ENCODE measurements around the gene ADGRG3. TPM values are rescaled to one million over a fixed set of nuclear protein-coding genes. Genes with fewer than 3 reads are reported as not detected.

ADGRG3 gene
- total and polyA plus RNA-seq, 2 of the 8 experiments (the other 6 are each of a cell fraction or from before 2014, with no cell fraction given), result 0.28 to 0.98 TPM

DNA sequence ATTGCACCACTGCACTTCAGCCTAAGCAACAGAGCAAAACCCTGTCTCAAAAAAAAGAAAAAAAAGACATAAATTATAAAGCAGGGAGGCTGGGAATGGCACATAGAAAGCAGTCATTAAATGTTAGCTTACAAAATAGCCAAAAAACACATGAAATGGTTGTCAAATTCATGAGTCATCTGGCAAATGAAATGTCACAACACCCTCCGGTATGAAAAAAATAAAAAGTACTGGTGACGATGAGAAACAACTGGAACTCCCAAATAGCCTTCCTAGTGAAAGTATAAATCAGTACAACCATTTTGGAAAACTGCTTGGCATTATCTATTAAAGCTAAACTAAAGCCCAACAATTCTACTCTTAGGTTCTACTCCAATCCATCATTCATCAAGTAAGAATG lies 63.9 kb downstream of the ADGRG3 start:
- Histone ChIP-seq H4K5ac (ENCODE audit: insufficient read length, low read depth, low read length) (no peak overlapping the region), H3K79me1 (ENCODE audit: low read depth, low read length) (no peaks in the 10 kb centered on the region), H4K91ac (replicated peaks; ENCODE audit: insufficient read length, low read length) (no peak overlapping the region), H3K27me3 (replicated peaks in 1 of 4; ENCODE audit: control insufficient read depth in 3 of 4, extremely low read depth in 1 of 4, insufficient read depth in 3 of 4, low read length in 3 of 4) (no peaks in the 10 kb centered on the region; a peak in 1 of 7 replicates), H2BK12ac (ENCODE audit: low read depth, low read length) (no peak overlapping the region), H3K79me2 (ENCODE audit: control insufficient read depth in 1 of 2, insufficient read depth in 2 of 2, low read length in 2 of 2) (no peaks in the 10 kb centered on the region; a peak in 1 of 4 replicates), H2BK120ac (replicated peaks; ENCODE audit: low read depth, low read length) (no peak overlapping the region), H3K56ac (replicated peaks; ENCODE audit: insufficient read length, low read depth, low read length) (no peak overlapping the region), H3K4me2 (ENCODE audit: insufficient read depth in 1 of 2, low read depth in 2 of 2, low read length in 2 of 2) (no peak overlapping the region), H2BK20ac (ENCODE audit: low read length) (no peak overlapping the region), H3K4me1 (replicated peaks in 1 of 4; ENCODE audit: control insufficient read depth in 3 of 4, insufficient read depth in 4 of 4, low read length in 3 of 4) (peaks cover 0 to 15% (median 4%) of the 10 kb centered on the region in 4 experiments; a peak in 6 of 7 replicates), H2AK5ac (ENCODE audit: low read depth, low read length) (no peak overlapping the region), H2AFZ (ENCODE audit: low read length) (no peak overlapping the region), H4K20me1 (replicated peaks in 1 of 2; ENCODE audit: control insufficient read depth in 1 of 2, insufficient read depth in 2 of 2, low read length in 2 of 2) (peaks cover 0 to 3% of the 10 kb centered on the region in 2 experiments), H3K9ac (replicated peaks in 1 of 4; ENCODE audit: extremely low read depth in 1 of 4, low read depth in 3 of 4, low read length in 3 of 4) (no peak overlapping the region), H3K23ac (ENCODE audit: insufficient read length) (no peak overlapping the region), H3K23me2 (ENCODE audit: low read depth, low read length) (peaks cover 30% of the 10 kb centered on the region; the same call in 1 of the 2 replicates), H3K14ac (ENCODE audit: insufficient read length) (no peak overlapping the region), H2BK15ac (ENCODE audit: low read length) (no peak overlapping the region), H4K8ac (ENCODE audit: extremely low read depth, insufficient read depth, low read length) (no peak overlapping the region), H3K18ac (ENCODE audit: extremely low read depth, low read length) (no peak overlapping the region), H2BK5ac (ENCODE audit: low read depth, low read length) (no peak overlapping the region), H3K36me3 (ENCODE audit: control insufficient read depth in 2 of 4, insufficient read depth in 4 of 4, low read length in 3 of 4) (no peaks in the 10 kb centered on the region; a peak in 1 of 8 replicates), H3K27ac (ENCODE audit: low read depth, low read length) (no peak overlapping the region), H3K4me3 (ENCODE audit: extremely low read depth in 1 of 4, insufficient read depth in 2 of 4, low read depth in 3 of 4, low read length in 4 of 4) (no peak overlapping the region), H3K4ac (replicated peaks; ENCODE audit: insufficient read length, low read depth, low read length) (no peak overlapping the region), H3K9me3 (ENCODE audit: insufficient read depth in 2 of 2, low read depth in 1 of 2, low read length in 1 of 2) (no peaks in the 10 kb centered on the region; a peak in 1 of 4 replicates)
- CTCF ChIA-PET (ENCODE audit: partially characterized antibody), result interaction anchor here (1.0 to 2.4 kb wide), 4 partner anchors 10 to 175 kb away, joined by 3 to 8 read pairs (median 4); no protein-coding TSS in a partner anchor
- no peak for DNase-seq (ENCODE audit: low read depth in 1 of 2, low spot score in 2 of 2)
- 93% methylated on average over 2 of the region's 2 CpGs; no CpG with 5 or more reads in 1 of the 2 experiments for WGBS, 2 experiments (ENCODE audit: extremely low coverage in 1 of 2, insufficient coverage in 1 of 2, insufficient read length in 1 of 2, insufficient replicate concordance in 2 of 2, low coverage in 1 of 2, low lambda C conversion rate in 2 of 2, missing lambda C conversion rate in 1 of 2)
- POLR2A ChIA-PET (ENCODE audit: partially characterized antibody), result no interaction called here
- FAIRE-seq, result no peak
- TF ChIP-seq SAP30 (IDR thresholded peaks at IDR 0.05; ENCODE audit: insufficient read depth, insufficient replicate concordance, low read length) (no peak), EGR1 (IDR thresholded peaks at IDR 0.05; ENCODE audit: borderline replicate concordance, low read depth, low read length) (no peak), KDM5A (IDR thresholded peaks at IDR 0.05; ENCODE audit: low read length) (no peak), TCF12 (IDR thresholded peaks at IDR 0.05; ENCODE audit: low read depth, low read length) (no peak), SP2 (IDR thresholded peaks at IDR 0.05; ENCODE audit: low read length) (no peak), BRCA1 (IDR thresholded peaks at IDR 0.05; ENCODE audit: low read depth, low read length) (no peak), FOSL1 (IDR thresholded peaks at IDR 0.05; ENCODE audit: insufficient read depth, low read depth, low read length) (no peak), EZH2 (IDR thresholded peaks at IDR 0.05; ENCODE audit: low read depth, low read length, severe bottlenecking) (no peak), RAD21 (IDR thresholded peaks at IDR 0.05 in 1 of 2, conservative IDR thresholded peaks at IDR 0.05 in 1 of 2; ENCODE audit: low read depth in 2 of 2, low read length in 2 of 2) (no peak), ASH2L (IDR thresholded peaks at IDR 0.05; ENCODE audit: low read length) (no peak), RXRA (IDR thresholded peaks at IDR 0.05; ENCODE audit: insufficient read depth, low read depth, low read length) (no peak)
- TF ChIP-seq, protein P1, sequence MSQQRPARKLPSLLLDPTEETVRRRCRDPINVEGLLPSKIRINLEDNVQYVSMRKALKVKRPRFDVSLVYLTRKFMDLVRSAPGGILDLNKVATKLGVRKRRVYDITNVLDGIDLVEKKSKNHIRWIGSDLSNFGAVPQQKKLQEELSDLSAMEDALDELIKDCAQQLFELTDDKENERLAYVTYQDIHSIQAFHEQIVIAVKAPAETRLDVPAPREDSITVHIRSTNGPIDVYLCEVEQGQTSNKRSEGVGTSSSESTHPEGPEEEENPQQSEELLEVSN (IDR thresholded peaks at IDR 0.05), result no peak
- TF ChIP-seq, protein P2, sequence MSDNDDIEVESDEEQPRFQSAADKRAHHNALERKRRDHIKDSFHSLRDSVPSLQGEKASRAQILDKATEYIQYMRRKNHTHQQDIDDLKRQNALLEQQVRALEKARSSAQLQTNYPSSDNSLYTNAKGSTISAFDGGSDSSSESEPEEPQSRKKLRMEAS (IDR thresholded peaks at IDR 0.05), result no peak
